Activated CD4-positive, alpha-beta memory T cell treated with anti-CD3 and anti-CD28 coated beads, Interleukin-2, amount 10 ng/mL, durations not matched to agents 7 days and 5 days (primary cell): ENCODE measurements around the gene LHFPL3. TPM values are rescaled to one million over a fixed set of nuclear protein-coding genes. Genes with fewer than 3 reads are reported as not detected.
"Not testable (repeated sequence)": the region's sequence is repeated elsewhere in the genome, so short reads cannot be mapped to it uniquely, and the experiment has no call there.

Source experiments
- CTCF ChIA-PET: fragments of 350-600 bp; sonication (Branson Sonifier 250); formaldehyde crosslinking; loops from one replicate; lab custom pipeline; 2021; ENCODE audit warnings: antibody characterized with exemption, inconsistent platforms; lab: Charles Lee
- POLR2A ChIA-PET: fragments of 350-600 bp; sonication (Branson Sonifier 250); formaldehyde crosslinking; loops from one replicate; lab custom pipeline; 2021; ENCODE audit warnings: antibody characterized with exemption; lab: Charles Lee
- DNase-seq: peaks from one replicate; pipeline ENCODE4 v3.0.0-alpha.2; 2020
- H3K27ac Mint-ChIP-seq: one replicate; pipeline ENCODE4 v1.8.0; 2021; ENCODE audit warnings: mild to moderate bottlenecking, mixed read lengths
- H3K27me3 Mint-ChIP-seq: one replicate; pipeline ENCODE4 v1.8.0; 2021; ENCODE audit warnings: mixed read lengths
- H3K36me3 Mint-ChIP-seq: one replicate; pipeline ENCODE4 v1.8.0; 2021; ENCODE audit warnings: low read depth, mixed read lengths
- H3K4me1 Mint-ChIP-seq: one replicate; pipeline ENCODE4 v1.8.0; 2021; ENCODE audit warnings: mixed read lengths
- H3K4me3 Mint-ChIP-seq: one replicate; pipeline ENCODE4 v1.8.0; 2021; ENCODE audit warnings: mild to moderate bottlenecking, mixed read lengths
- H3K9me3 Mint-ChIP-seq: one replicate; pipeline ENCODE4 v1.8.0; 2021; ENCODE audit warnings: mixed read lengths
- total RNA-seq, 2 experiments: library from RNA; stranded (reverse); gene quantifications; one replicate each; pipeline ENCODE4 v1.2.3, GENCODE V29; 2021

LHFPL3 gene
- total RNA-seq, 2 experiments from 2014 or later = not detected

DNA sequence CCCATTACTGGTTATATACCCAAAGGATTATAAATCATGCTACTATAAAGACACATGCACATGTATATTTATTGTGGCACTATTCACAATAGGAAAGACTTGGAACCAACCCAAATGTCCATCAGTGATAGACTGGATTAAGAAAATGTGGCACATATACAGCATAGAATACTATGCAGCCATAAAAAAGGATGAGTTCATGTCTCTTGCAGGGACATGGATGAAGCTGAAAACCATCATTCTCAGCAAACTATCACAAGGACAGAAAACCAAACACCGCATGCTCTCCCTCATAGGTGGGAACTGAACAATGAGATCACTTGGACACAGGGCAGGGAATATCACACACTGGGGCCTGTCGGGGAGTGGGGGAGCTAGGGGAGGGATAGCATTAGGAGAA is 392.6 kb downstream of the LHFPL3 start:
- H3K9me3 Mint-ChIP-seq, H3K4me3 Mint-ChIP-seq, DNase-seq, H3K36me3 Mint-ChIP-seq, H3K27me3 Mint-ChIP-seq, CTCF ChIA-PET, H3K27ac Mint-ChIP-seq, POLR2A ChIA-PET, H3K4me1 Mint-ChIP-seq: not testable (repeated sequence)

DNA sequence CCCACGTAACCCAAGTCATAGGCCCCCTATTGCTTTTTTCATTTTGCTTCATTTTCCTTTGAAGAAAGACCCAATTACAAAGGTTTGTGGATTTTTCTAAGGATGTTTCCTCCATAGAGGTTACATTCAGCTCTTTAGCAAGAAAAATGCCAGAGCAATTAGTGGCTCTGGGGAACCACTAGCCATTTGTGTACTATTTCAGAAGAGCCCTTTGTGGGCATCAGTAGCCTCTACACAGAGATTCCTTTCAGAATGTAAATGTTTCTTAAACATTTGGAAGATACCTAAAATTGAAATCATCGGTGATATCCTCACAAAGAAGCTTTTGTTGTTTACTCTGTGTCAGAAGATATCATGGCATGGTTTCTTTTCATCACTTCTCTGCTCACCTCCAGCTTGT is 394.6 kb downstream of the LHFPL3 start:
- Mint-ChIP-seq H3K27me3 (peaks cover 6% of the 10 kb centered on the region), H3K4me1 (no peaks in the 10 kb centered on the region), H3K9me3 (no peaks in the 10 kb centered on the region), H3K4me3 (no peak overlapping the region), H3K36me3 (no peaks in the 10 kb centered on the region), H3K27ac (no peak overlapping the region)
- CTCF ChIA-PET = no interaction called here
- DNase-seq = no peak
- POLR2A ChIA-PET = no interaction called here

DNA sequence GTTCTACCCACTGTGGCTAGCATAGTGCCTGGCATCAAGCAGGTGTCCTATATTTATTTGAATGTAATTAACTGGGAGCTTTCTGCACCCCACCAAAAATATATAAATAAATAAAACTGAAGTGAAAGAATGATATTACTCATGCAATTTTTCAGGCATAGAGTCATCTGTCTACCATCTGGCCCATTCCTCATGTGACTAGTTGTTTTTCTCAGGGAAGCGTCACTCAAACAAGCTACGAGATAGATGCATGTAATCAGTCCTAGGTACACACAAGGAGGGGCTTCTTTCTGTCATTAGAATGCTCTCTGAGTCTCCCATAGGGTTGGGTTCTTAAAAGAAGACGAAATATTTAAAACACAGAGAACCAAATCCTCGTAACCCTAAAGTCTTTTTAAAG is 430.1 kb downstream of the LHFPL3 start:
- no peaks in the 10 kb centered on the region for H3K27me3 Mint-ChIP-seq
- DNase-seq = no peak
- no peak overlapping the region for H3K4me3 Mint-ChIP-seq
- H3K36me3 Mint-ChIP-seq = no peaks in the 10 kb centered on the region
- H3K4me1 Mint-ChIP-seq = no peaks in the 10 kb centered on the region
- H3K27ac Mint-ChIP-seq = no peak overlapping the region
- POLR2A ChIA-PET = no interaction called here
- CTCF ChIA-PET = no interaction called here
- H3K9me3 Mint-ChIP-seq = no peaks in the 10 kb centered on the region

DNA sequence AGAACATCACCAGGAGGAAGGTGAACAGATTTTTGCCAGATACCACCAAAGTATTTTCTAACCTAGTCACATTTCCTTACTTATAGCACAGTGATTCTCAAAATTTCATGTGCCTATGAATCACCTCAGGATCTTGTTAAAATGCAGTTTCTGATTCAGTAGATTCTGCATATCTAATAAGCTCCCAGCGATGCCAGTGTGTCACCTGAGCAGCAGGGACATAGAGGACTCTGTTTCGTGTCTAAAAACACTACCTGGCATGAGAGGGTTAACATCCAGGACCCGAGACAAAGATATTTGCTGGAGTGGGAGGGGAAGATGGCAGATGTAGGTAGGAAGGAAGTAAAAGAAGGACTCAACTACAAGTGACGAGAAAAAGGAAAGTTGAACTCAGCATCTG is 433.5 kb downstream of the LHFPL3 start:
- Mint-ChIP-seq H3K4me3 (no peak overlapping the region), H3K36me3 (no peaks in the 10 kb centered on the region), H3K4me1 (no peaks in the 10 kb centered on the region), H3K9me3 (no peaks in the 10 kb centered on the region), H3K27ac (no peak overlapping the region), H3K27me3 (peaks cover 4% of the 10 kb centered on the region)
- ChIA-PET POLR2A (no interaction called here), CTCF (no interaction called here)
- no peak for DNase-seq

DNA sequence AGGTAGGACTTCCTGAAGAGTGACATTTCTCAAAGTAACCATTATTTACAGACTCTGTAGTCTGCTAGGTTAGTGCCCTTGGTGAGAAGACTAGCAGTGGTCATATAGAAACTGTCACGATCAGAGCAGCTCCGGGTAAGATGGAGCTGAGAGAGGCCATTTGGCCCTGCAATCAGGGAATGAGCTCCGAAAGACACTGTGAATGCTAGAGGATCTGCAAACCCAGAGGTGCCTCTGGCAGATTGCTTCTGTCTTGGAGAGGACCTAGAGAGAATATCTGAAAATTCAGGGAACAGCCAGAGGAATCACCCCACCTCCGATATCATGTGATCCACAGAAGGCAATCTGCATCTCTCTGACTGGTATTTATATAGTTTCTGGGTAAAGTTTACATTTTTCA is 438.7 kb downstream of the LHFPL3 start:
- Mint-ChIP-seq H3K9me3 (no peaks in the 10 kb centered on the region), H3K4me3 (no peak overlapping the region), H3K27ac (no peak overlapping the region), H3K4me1 (no peaks in the 10 kb centered on the region), H3K36me3 (no peaks in the 10 kb centered on the region), H3K27me3 (peaks cover 6% of the 10 kb centered on the region)
- DNase-seq = no peak
- CTCF ChIA-PET = no interaction called here
- POLR2A ChIA-PET = no interaction called here

DNA sequence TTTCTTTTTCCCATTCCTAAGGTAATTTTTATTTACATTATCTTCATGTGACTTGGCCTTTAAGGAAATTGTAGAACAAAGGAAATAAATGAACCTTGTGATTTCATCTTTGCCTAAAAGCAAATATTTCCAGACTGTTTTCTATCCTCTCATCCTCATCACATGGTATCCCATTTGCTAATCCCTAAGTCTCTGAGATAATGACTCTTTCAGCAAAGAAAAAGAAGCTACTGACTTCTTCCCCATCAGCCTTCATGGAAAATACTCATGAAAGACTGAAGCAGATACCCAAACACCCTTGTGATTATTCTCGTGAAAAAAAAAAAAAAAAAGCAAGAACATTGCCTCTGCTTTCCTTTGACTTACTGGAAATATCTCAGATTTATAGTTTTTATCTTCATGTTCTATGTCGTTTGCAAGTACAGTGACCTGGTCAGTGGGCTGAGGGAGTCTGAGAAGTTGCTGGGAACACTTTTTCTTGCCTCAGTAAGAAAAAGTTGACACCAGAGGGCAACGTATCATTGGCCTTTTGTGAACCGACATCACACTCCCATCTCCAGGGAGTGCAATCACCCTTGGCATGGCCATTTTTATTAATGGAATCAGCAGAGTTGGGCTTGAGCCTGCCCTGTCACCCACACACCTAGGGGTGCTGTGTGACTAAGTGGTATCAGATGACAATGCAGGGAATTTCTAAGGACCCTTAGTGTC is 439.6 kb downstream of the LHFPL3 start:
- Mint-ChIP-seq H3K27me3 (peaks cover 6% of the 10 kb centered on the region), H3K36me3 (no peaks in the 10 kb centered on the region), H3K4me3 (no peak overlapping the region), H3K27ac (no peak overlapping the region), H3K4me1 (no peaks in the 10 kb centered on the region), H3K9me3 (no peaks in the 10 kb centered on the region)
- POLR2A ChIA-PET = no interaction called here
- no peak for DNase-seq
- CTCF ChIA-PET = no interaction called here

DNA sequence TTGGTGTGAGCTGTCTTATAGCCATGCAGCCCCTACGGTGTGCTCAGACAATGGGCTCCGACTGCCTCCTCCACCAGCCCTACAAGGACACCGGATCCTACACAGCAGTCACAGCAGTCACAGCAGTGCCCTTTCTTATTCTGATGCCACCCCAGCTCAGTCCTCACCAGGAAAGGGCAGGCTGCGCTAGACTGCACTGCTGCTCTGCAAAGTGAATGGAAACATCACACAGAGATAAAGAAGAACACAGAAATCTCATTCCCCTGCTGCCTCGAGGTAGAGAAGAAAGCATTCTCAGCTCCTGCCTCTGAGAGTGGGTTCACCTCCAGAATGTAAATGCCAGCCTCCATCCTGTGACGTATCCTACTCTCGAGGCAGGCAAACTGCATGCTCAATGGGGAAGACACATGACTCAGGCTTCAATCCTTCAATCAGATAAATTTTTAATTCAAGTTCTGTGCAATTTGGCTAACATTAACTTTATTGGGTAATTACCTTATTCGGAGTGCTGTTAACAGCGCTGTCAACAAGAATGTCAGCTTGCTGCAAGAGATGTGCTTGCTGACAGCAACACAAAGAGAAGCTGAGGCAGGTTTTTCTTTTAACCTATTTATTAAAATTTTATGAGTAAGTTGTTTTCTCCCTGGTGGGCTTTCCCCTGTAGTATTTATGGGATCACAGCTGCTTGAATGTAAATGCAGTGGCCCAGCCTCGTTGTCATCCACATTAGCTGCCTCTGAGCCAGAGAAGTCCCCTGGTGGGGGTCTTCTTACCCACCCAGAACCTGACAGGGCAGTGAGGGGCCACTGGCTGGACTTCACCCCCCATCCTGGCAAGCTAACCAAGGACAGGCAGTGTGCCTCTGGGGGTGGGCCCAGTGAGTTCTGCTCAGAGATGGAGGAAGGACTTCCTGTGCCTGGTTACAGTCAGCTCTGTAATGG is 444.3 kb downstream of the LHFPL3 start:
- Mint-ChIP-seq H3K27me3 (no peaks in the 10 kb centered on the region), H3K36me3 (no peaks in the 10 kb centered on the region), H3K4me1 (no peaks in the 10 kb centered on the region), H3K4me3 (no peak overlapping the region), H3K9me3 (no peaks in the 10 kb centered on the region), H3K27ac (no peak overlapping the region)
- no peak for DNase-seq
- CTCF ChIA-PET = no interaction called here
- POLR2A ChIA-PET = no interaction called here

DNA sequence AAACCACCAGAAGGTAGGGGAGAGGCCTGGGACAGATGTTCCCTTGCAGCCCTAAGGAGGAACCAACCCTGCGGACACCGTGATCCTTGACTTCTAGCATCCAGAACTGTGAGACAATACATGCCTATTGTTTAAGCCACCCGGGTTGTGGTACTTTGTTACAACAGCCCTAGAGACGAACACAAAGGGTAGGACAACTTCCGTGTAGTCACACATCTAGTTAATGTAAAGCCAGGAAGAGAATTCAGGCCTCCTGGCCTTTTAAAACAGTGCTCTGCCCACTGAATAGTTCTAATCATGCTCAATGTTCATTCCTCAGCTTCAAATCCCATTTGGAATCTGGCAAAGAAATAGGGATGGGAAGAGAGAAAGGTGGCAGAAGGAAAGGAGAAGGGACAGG is 445.4 kb downstream of the LHFPL3 start:
- Mint-ChIP-seq H3K4me1 (no peaks in the 10 kb centered on the region), H3K27me3 (no peaks in the 10 kb centered on the region), H3K36me3 (no peaks in the 10 kb centered on the region), H3K27ac (no peak overlapping the region), H3K4me3 (no peak overlapping the region), H3K9me3 (no peaks in the 10 kb centered on the region)
- POLR2A ChIA-PET = no interaction called here
- CTCF ChIA-PET = no interaction called here
- no peak for DNase-seq

DNA sequence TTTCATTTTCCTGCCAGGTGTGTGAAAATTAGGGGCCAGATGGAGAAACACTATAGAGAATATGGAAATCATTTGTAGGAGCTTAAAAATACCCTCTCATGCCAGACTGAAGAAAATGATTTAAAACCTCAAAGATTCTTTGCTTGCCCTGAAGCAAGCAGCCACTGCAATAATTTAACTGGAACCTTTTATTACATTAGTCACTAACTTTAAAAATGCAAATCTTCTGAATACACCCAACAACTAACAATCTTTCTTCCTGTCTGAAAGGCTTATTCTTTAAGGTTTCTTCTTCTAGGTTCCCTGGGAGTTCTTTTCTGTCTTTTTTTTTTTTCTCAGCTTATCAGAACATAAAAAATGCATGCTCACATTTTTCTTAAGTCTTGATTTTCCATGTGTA is 447.1 kb downstream of the LHFPL3 start:
- Mint-ChIP-seq H3K27ac (no peak overlapping the region), H3K4me3 (no peak overlapping the region), H3K9me3 (no peaks in the 10 kb centered on the region), H3K4me1 (no peaks in the 10 kb centered on the region), H3K36me3 (no peaks in the 10 kb centered on the region), H3K27me3 (no peaks in the 10 kb centered on the region)
- DNase-seq = no peak
- POLR2A ChIA-PET = no interaction called here
- CTCF ChIA-PET = no interaction called here

DNA sequence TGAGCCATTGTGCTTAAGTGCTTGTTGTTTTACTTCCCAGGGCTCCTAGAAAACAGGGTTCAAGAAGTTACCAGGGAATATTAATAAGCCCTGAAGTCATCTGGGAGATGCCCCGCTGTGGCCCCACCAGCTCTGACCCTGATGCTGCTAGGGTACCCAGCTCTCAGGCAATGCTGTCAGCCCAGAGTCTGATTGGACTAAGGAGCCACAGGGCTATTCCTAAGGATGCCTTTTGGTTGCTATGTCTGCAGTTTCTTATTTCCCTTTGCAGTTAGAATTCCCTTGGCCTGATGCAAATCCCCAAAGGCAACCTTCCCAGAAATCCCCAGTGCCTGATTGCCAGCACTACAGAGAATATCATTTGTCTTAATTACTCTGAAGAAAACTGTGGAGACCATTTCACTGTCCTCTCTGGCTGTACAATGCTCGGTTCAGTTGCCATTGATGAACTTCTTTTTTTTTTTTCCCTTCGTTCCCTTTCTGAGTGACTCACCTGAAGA is 448.9 kb downstream of the LHFPL3 start:
- no peak overlapping the region for H3K4me3 Mint-ChIP-seq
- no peaks in the 10 kb centered on the region for H3K36me3 Mint-ChIP-seq
- POLR2A ChIA-PET = no interaction called here
- DNase-seq = no peak
- H3K9me3 Mint-ChIP-seq = no peaks in the 10 kb centered on the region
- CTCF ChIA-PET = no interaction called here
- H3K27ac Mint-ChIP-seq = no peak overlapping the region
- no peaks in the 10 kb centered on the region for H3K4me1 Mint-ChIP-seq
- H3K27me3 Mint-ChIP-seq = no peaks in the 10 kb centered on the region

DNA sequence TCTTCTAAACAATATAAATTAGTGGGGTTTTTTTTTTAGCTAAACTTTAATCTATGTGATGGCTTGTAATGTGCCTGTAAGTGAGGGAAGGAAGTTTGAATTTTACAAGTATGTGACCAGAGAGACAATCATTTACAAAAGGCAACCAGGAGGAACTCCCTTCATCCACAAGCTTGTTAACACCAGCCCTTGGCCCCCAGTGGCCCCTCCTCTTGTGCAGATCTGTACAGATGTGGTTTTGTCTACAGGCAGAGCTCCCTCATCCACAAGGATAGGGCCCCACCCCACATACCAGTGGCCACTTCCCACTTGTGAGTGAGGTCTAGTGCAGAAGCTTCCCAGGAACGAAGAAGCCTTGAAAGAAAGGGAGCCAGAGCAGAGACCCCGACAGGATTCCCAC is 451.5 kb downstream of the LHFPL3 start:
- DNase-seq = no peak
- no peaks in the 10 kb centered on the region for H3K4me1 Mint-ChIP-seq
- H3K36me3 Mint-ChIP-seq = no peaks in the 10 kb centered on the region
- POLR2A ChIA-PET = no interaction called here
- CTCF ChIA-PET = no interaction called here
- H3K9me3 Mint-ChIP-seq = no peaks in the 10 kb centered on the region
- no peak overlapping the region for H3K27ac Mint-ChIP-seq
- H3K27me3 Mint-ChIP-seq = no peaks in the 10 kb centered on the region
- H3K4me3 Mint-ChIP-seq = no peak overlapping the region

DNA sequence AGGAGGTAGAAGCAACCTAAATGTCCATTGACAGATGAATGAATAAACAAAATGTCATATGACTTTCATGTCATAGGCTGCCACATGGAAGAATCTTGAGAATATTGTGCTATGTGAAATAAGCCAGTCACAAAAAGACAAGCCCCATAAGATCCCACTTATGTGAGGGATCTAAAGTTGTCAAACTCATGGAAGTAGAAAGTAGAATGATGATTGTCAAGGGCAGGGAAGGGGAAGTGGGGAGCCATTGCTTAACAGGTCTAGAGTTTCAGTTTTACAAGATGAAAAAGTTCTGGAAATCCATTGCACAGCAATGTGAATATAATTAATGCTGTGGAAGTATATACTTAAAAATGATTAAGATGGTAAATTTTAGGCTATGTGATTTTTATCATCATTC is 456.3 kb downstream of the LHFPL3 start:
- no peaks in the 10 kb centered on the region for H3K9me3 Mint-ChIP-seq

DNA sequence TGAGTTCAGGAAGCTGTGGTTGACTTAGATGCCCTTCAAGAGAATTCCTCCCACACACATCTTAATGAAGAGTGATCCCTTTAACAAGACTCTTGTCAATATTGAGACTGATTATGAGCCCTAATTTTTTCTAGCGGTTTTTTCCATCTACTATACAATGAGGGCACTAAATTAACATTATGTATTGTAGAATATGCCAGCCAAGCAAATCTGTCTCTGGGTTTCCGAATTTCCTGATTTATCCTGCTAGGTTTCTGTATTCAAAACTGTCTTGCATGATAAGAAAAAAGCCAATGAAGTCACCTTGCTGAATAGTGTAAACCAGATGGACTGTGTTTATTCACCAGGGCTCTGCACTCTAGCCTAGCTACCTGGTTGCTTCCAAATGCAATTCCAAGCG is 461.4 kb downstream of the LHFPL3 start:
- no peaks in the 10 kb centered on the region for H3K9me3 Mint-ChIP-seq
- CTCF ChIA-PET = no interaction called here
- no peak overlapping the region for H3K27ac Mint-ChIP-seq
- peaks cover 11% of the 10 kb centered on the region for H3K27me3 Mint-ChIP-seq
- H3K4me1 Mint-ChIP-seq = no peaks in the 10 kb centered on the region
- DNase-seq = no peak
- H3K36me3 Mint-ChIP-seq = no peaks in the 10 kb centered on the region
- POLR2A ChIA-PET = interaction anchor here (1.0 kb wide), 1 partner anchor 12 kb away, joined by 3 read pairs; no protein-coding TSS in a partner anchor
- H3K4me3 Mint-ChIP-seq = no peak overlapping the region

More for the DNA sequence above, 456.3 kb downstream of the LHFPL3 start:
- Mint-ChIP-seq H3K4me3 (no peak overlapping the region), H3K4me1 (no peaks in the 10 kb centered on the region), H3K27me3 (peaks cover 5% of the 10 kb centered on the region), H3K27ac (no peak overlapping the region), H3K36me3 (no peaks in the 10 kb centered on the region)
- ChIA-PET POLR2A (no interaction called here), CTCF (no interaction called here)
- DNase-seq = no peak
